Spinal cord (tissue), 10 donors: ENCODE results near the gene HSBP1L1. TPM values are rescaled to one million over a fixed set of nuclear protein-coding genes. Genes with fewer than 3 reads are reported as not detected.
"Not testable (repeated sequence)": the region's sequence is repeated elsewhere in the genome, so short reads cannot be mapped to it uniquely, and the experiment has no call there.

ENCODE experiments used
- DNase-seq, 6 donors: peaks; one replicate each; pipeline versions ENCODE4 v3.0.0 to v3.0.0-alpha.2; 2013 to 2015; ENCODE audit warnings: low spot score in 6 of 6, low read depth in 4 of 6
- H3K27ac ChIP-seq: one replicate; pipeline ENCODE4 v1.5.1; 2013; ENCODE audit warnings: low read depth, low read length, control low read depth
- H3K27me3 ChIP-seq: one replicate; pipeline ENCODE4 v1.6.1; 2013; ENCODE audit warnings: low read length; ENCODE audit not compliant: control insufficient read depth, insufficient read depth
- H3K36me3 ChIP-seq: one replicate; pipeline ENCODE4 v1.6.1; 2013; ENCODE audit warnings: low read length; ENCODE audit not compliant: control insufficient read depth, insufficient read depth
- H3K4me1 ChIP-seq: one replicate; pipeline ENCODE4 v1.6.1; 2013; ENCODE audit warnings: low read length; ENCODE audit not compliant: control insufficient read depth, insufficient read depth
- H3K4me3 ChIP-seq: one replicate; pipeline ENCODE4 v1.5.1; 2013; ENCODE audit warnings: low read depth, low read length, control low read depth
- H3K9me3 ChIP-seq: one replicate; pipeline ENCODE4 v1.6.1; 2013; ENCODE audit warnings: low read length; ENCODE audit not compliant: control insufficient read depth, insufficient read depth
- WGBS: methylation state at CpG from one replicate; pipeline ENCODE4 v1.1.5; 2013; ENCODE audit warnings: missing lambda C conversion rate; ENCODE audit not compliant: insufficient coverage; 5-methylcytosine and 5-hydroxymethylcytosine counted together
- polyA plus RNA-seq, 2 donors: library from polyadenylated mRNA; unstranded; fragments of 120-200 nt; gene quantifications; one replicate each; pipeline ENCODE4 v1.2.1, GENCODE V29; 2013; ENCODE audit not compliant: insufficient read length in 2 of 2
- total RNA-seq, 2 donors: library from RNA; depleted of rRNA in 1 of 2; stranded (reverse); fragments of 120-200 nt in 1 of 2; fragments of >200 nt in 1 of 2; gene quantifications; one replicate each; pipeline versions ENCODE4 v1.2.3 to v1.2.4, GENCODE V29; 2013 to 2014
- donor health status: healthy.

HSBP1L1 gene
- total and polyA plus RNA-seq, 4 donors, result 5.2 to 27.3 (median 18.3) TPM

- not testable (repeated sequence) for H3K4me3 ChIP-seq, H3K27ac ChIP-seq, H3K36me3 ChIP-seq, H3K9me3 ChIP-seq
- Histone ChIP-seq H3K27me3 (peaks cover 15% of the 10 kb centered on the region), H3K4me1 (peaks cover 21% of the 10 kb centered on the region)
- 17% methylated on average over 3 of the region's 12 CpGs for WGBS
- DNase-seq, result peak in 1 of 6 donors; percentile 13
These were observed 4.2 kb upstream of the HSBP1L1 start for GRCh38 chr18:79960161-79960801.

DNA sequence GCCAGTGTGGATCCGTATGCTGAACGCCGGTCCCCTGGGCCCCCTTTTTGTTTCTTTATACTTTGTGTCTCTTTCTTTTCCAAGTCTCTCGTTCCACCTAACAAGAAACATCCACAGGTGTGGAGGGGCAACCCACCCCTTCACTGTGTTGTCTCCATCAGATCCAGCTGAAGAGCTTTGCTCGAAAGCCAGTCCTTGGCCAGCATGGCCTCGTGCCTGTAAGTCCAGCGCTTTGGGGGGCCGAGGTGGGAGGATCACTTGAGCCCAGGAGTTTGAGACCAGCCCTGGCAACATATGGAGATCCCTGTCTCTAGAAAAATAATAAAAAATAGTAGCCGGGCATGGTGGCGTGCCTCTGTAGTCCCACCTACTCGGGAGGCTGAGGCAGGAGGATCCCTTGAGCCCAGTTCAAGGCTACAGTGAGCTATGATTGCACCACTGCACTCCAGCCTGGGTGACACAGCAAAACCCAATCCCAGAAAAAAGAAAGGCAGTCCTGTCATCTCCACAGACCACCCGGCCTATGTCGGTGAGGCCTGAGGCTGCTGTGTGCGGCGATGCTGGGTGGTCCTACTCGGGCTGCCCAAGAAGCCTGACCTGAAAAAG, 3.4 kb upstream of the HSBP1L1 start:
- no peaks in the 10 kb centered on the region for H3K36me3 ChIP-seq
- peaks cover 2% of the 10 kb centered on the region for H3K9me3 ChIP-seq
- H3K4me3 ChIP-seq, result no peak overlapping the region
- peaks cover 15% of the 10 kb centered on the region for H3K27me3 ChIP-seq
- no peak overlapping the region for H3K27ac ChIP-seq
- peaks cover 26% of the 10 kb centered on the region for H3K4me1 ChIP-seq
- 74% methylated on average over 16 of the region's 16 CpGs for WGBS
- DNase-seq, result no peak

DNA sequence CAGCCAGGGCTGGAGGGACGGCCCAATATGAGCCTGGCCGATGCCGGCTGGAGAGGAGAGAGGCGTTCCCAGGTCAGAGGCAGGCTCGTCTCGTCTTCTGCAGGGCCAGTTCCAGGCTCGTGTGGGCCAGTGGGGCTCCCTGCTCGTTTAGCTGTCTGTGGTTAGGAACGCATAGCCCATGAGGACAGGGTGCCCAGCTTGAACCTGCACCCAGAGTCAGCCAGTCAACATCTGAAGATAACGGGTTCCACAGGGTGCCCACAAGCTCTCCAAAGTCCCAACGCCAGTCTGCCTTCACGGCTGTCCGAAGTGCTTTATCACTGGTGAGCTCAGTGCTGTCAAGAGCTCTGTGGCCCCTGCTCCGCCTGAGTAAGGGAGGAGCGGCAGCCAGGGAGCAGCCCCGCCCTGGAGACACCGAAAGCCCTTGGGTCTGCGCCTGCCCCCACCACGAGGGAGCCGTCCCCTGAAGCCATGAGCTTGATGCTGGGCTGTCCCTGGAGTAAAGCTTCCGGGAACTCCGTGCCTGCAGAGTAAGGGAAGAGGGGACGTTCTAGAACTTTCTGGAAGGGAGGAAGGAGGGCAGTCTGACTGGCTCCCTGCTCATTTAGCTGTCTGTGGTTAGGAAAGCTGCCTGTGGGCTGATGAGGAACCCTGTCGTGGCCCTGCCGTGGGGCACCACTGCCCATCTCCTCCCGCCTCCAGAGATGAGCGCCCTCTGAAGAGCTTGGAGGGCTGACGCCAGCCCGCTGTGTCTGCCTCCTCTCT, 2.7 kb upstream of the HSBP1L1 start:
- H3K36me3 ChIP-seq, result no peaks in the 10 kb centered on the region
- H3K27me3 ChIP-seq, result peaks cover 15% of the 10 kb centered on the region
- H3K27ac ChIP-seq, result no peak overlapping the region
- DNase-seq, result no peak
- WGBS, result 75% methylated on average over 22 of the region's 29 CpGs
- H3K4me1 ChIP-seq, result peaks cover 26% of the 10 kb centered on the region
- no peak overlapping the region for H3K4me3 ChIP-seq
- peaks cover 2% of the 10 kb centered on the region for H3K9me3 ChIP-seq

- Histone ChIP-seq H3K36me3 (no peaks in the 10 kb centered on the region), H3K4me3 (no peak overlapping the region), H3K9me3 (peaks cover 2% of the 10 kb centered on the region), H3K27ac (no peak overlapping the region), H3K4me1 (peaks cover 26% of the 10 kb centered on the region), H3K27me3 (peaks cover 15% of the 10 kb centered on the region)
- WGBS, result 75% methylated on average over 10 of the region's 10 CpGs
- DNase-seq, result no peak
These were observed 2.1 kb upstream of the HSBP1L1 start for GRCh38 chr18:79962311-79962710.

- no peak for DNase-seq
- Histone ChIP-seq H3K36me3 (no peaks in the 10 kb centered on the region), H3K4me3 (no peak overlapping the region), H3K9me3 (peaks cover 2% of the 10 kb centered on the region), H3K4me1 (peaks cover 26% of the 10 kb centered on the region), H3K27me3 (peaks cover 15% of the 10 kb centered on the region), H3K27ac (no peak overlapping the region)
- WGBS, result 83% methylated on average over 18 of the region's 30 CpGs
These were observed 1.4 kb upstream of the HSBP1L1 start for GRCh38 chr18:79962835-79963657.

- Histone ChIP-seq H3K4me1 (peaks cover 26% of the 10 kb centered on the region), H3K4me3 (peak overlapping the region; percentile 5), H3K27ac (no peak overlapping the region), H3K27me3 (peaks cover 15% of the 10 kb centered on the region), H3K36me3 (no peaks in the 10 kb centered on the region), H3K9me3 (peaks cover 2% of the 10 kb centered on the region)
- WGBS, result 86% methylated on average over 30 of the region's 30 CpGs
- no peak for DNase-seq
These were observed 649 bp upstream of the HSBP1L1 start for GRCh38 chr18:79963658-79964329.

- H3K27ac ChIP-seq, result peak overlapping the region; percentile 25
- WGBS, result 30% methylated on average over 10 of the region's 24 CpGs
- peak overlapping the region; percentile 39 for H3K4me3 ChIP-seq
- peaks cover 26% of the 10 kb centered on the region for H3K4me1 ChIP-seq
- peak in 2 of 6 donors; percentile 42 to 50 for DNase-seq
- peaks cover under 1% of the 10 kb centered on the region for H3K36me3 ChIP-seq
- peaks cover 9% of the 10 kb centered on the region for H3K27me3 ChIP-seq
- peaks cover 2% of the 10 kb centered on the region for H3K9me3 ChIP-seq
These were observed 868 bp downstream of the HSBP1L1 start for GRCh38 chr18:79965119-79965902.

- Histone ChIP-seq H3K27ac (no peak overlapping the region), H3K4me1 (peaks cover 2% of the 10 kb centered on the region), H3K9me3 (peaks cover 2% of the 10 kb centered on the region), H3K36me3 (peaks cover 40% of the 10 kb centered on the region), H3K27me3 (no peaks in the 10 kb centered on the region), H3K4me3 (no peak overlapping the region)
- WGBS, result 85% methylated on average over 9 of the region's 12 CpGs
- no peak for DNase-seq
These were observed 6.1 kb downstream of the HSBP1L1 start for GRCh38 chr18:79970419-79971133.
